Suppressor macrophage (primary cell): ENCODE measurements around the gene SYT9.
"Not testable (repeated sequence)": the region's sequence is repeated elsewhere in the genome, so short reads cannot be mapped to it uniquely, and the experiment has no call there.

Experiments
- DNase-seq, 4 experiments: peaks; one replicate each; pipeline ENCODE4 v3.0.0-alpha.2; 2020 to 2022

Gene SYT9

DNA sequence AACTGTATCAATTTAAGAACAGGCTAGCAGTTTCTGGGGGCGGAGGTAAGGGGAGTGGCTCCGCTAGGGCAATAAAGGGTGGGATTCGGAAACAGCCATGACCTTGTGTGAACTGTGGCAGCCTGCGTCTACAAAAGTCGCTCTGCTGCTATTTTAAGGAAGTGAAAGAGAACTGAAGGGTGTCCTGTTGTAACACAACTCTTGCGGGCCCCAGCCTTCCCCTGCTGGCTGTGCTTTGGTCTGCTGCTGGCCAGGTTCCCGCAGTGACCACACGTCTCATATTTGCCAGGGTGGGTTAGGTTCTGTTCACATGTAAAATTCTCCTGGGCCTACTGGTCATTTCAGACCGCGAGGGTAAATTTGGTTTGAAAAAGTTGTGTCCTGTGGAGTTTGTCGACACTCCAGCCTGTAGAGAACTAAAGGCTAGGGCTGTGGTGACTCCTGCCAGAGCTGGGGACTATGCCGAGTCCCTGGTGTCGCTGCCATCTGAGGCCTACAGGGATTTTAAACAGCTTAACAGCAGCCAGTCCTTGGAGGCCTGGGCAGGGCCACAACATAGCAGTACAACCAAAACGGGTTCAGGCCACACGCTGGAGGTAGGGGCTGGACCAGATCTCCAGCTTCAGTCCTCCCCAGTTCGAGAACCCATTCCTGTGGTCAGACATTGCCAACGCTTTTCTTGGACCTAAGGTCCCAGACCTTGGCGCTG is 261.0 kb downstream of the SYT9 start:
- peak; percentile 90 to 97 (median 94) for DNase-seq

DNA sequence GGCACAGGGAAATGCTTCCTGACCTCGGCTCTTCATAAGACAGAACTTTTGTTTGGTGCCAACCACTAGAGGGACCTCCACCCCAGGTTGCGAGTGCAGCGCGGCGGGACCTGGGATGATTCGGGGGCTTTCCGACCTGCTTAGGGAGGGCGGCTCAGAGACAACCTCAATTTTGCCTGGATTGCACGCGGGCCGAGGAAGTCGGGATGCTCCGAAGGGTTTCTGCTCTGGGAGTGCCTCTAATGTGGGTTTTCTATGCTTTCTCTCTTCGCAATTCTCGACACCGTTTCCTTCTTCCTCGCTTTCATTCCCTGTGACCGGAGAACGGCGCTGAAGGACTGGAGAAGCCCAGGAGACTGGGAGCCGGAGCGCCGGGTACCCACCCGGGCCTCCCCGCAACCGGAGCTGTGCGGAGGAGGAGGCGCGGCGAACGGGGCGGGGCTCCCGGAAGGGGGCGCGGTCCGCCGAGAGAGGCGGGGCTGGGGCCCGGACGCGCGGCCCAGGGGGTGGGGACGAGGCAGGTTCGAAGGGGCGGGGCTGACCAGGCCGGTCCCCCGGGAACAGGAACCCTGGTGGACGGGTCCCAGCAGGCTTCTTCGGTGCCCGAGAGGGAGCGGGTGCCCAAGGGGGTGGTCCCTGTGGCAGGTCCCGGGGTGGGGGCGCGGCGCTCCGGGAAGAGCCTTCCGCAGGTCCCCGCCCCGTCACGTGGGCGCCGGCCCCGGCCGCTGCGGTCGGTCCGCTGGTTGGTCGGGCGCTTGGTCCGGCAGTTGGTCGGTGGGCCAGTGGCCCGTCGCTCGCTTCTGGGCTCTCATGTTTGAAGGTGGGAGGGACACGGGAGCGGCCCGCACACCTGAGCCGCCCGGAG is 261.8 kb downstream of the SYT9 start, which contains the start of gene PPFIBP2:
Gene PPFIBP2 (plus strand): TSS at position 766 of the 865 bp plus-strand sequence. CDS start 35,477 bp downstream, outside the sequence.
- DNase-seq = peak; percentile 85 to 96 (median 91)

DNA sequence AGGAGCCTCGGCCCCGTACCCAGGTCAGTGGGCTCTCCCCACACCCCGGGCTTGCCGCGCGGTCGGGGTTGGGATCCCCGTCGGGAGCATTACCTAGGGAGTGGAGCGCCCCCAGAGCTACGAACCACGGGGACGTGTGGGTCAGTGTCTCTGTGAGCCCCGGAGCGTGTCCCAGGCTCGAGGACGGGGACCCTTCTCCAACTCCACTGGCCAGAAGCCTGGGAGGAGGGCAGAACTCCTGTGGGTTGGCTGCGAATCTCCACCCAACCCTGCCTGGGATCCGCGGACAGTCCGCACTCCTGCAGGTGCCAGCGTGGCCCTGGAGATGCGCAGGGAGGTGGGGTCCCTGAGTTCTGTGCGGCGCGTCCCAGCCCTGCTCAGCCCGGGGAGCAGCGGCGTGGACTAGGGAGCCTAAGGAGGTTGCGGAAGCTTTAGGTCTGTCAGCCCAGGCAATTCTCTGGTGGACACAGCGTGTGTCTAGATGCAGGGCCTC is 262.4 kb downstream of the SYT9 start:
- peak; percentile 32 to 65 (median 52) for DNase-seq

DNA sequence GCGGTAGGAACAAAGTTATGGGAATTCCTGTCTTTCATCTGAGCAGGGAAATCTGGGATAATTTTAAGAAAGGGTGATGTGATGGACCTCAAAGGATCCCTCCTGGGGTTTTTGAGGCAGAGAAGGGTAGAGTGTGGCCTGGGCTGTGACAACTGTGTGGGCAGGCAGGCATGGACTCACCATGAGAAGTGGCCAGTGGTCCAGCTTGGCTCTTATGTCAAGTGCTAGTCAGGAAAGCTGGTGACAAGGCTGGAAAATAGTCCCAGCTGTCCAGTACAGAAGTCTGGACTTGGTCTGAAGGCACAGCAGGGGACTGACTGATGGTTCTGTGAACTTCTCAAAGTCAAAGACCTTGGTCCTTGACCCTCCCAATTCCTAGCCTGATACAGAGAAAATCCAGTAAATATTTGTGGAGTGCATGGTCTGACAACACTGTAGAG is 263.8 kb downstream of the SYT9 start:
- DNase-seq = no peak

DNA sequence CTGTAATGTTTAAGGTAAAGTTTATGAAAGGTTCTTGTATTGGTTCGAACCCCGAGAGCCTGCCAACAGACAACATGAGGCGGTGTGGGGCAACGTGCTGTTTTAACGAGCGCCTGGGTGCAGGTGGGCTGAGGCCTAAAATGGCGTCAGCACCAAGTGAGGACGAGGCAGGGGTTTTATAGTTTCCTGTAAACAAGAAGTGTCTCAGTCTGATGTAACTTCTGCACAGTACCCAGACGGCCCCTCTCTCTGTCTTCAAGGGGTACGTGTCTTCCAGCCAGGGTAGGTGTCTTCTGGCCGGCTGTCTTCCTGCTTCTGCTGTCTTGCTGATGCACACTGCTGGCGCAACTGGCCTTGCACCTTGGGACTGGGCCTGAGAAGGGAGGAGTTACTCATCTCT is 264.8 kb downstream of the SYT9 start:
- DNase-seq = no peak

DNA sequence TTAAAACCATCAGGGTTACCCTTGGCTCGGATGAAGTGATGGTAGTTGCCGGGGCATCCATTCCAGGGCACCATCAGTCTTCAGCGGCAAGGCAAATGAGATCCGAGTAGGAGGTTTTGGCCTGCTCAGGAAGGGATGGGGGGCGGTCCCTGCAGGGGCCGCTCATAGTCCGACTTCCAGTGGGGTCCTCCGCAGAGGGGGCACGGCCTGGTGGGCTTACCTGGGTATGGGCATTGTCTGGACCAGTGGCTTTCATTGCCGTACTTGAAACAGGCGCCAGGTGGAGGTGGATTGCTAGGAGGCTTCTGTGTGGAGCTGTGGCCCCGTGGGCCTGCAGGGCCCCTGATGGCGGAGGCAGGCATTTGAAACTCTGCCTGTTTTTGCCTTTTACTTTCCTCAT is 266.0 kb downstream of the SYT9 start:
- DNase-seq = not testable (repeated sequence)
